Muscle layer of colon (tissue), 2 donors: Measurements from ENCODE around the gene SMG6.

ENCODE experiments used
- H3K27ac ChIP-seq: one replicate; pipeline ENCODE4 v1.7.0; 2013; ENCODE audit warnings: low read depth, mild to moderate bottlenecking, low read length, moderate library complexity
- H3K27me3 ChIP-seq, 2 donors: one replicate each; pipeline ENCODE4 v1.7.0; 2013; ENCODE audit warnings: low read length in 2 of 2, mild to moderate bottlenecking in 2 of 2; ENCODE audit not compliant: insufficient read depth in 2 of 2, control insufficient read depth in 1 of 2
- H3K36me3 ChIP-seq: one replicate; pipeline ENCODE4 v1.7.0; 2013; ENCODE audit warnings: mild to moderate bottlenecking, low read length; ENCODE audit not compliant: insufficient read depth
- H3K4me1 ChIP-seq: one replicate; pipeline ENCODE4 v1.7.0; 2013; ENCODE audit warnings: mild to moderate bottlenecking, low read length; ENCODE audit not compliant: insufficient read depth
- H3K4me3 ChIP-seq, 2 donors: one replicate each; pipeline ENCODE4 v1.7.0; 2013; ENCODE audit warnings: low read length in 2 of 2, low read depth in 1 of 2, mild to moderate bottlenecking in 1 of 2, moderate library complexity in 1 of 2
- H3K9ac ChIP-seq: one replicate; pipeline ENCODE4 v1.7.0; 2013; ENCODE audit warnings: low read length
- H3K9me3 ChIP-seq: one replicate; pipeline ENCODE4 v1.7.0; 2013; ENCODE audit warnings: mild to moderate bottlenecking, low read length
- donor health status: abdominal sarcoma.
- donor health status: Adenocarcinoma of cecum.

Gene SMG6

GRCh38 chr17:2299136-2299535, 4.4 kb downstream of the SMG6 start:
- peaks cover 18% of the 10 kb centered on the region for H3K4me1 ChIP-seq
- H3K9ac ChIP-seq = no peak overlapping the region
- H3K36me3 ChIP-seq = peaks cover 56% of the 10 kb centered on the region
- no peak overlapping the region for H3K27ac ChIP-seq
- H3K9me3 ChIP-seq = no peaks in the 10 kb centered on the region
- no peaks in the 10 kb centered on the region for H3K27me3 ChIP-seq
- no peak overlapping the region for H3K4me3 ChIP-seq

- Histone ChIP-seq H3K4me3 (no peak overlapping the region), H3K9ac (no peak overlapping the region), H3K36me3 (peaks cover 71% of the 10 kb centered on the region), H3K4me1 (peaks cover 10% of the 10 kb centered on the region), H3K27ac (no peak overlapping the region), H3K27me3 (no peaks in the 10 kb centered on the region), H3K9me3 (no peaks in the 10 kb centered on the region)
Observed at GRCh38 chr17:2297023-2297422, 6.6 kb downstream of the SMG6 start.

GRCh38 chr17:2295575-2295974, 8.0 kb downstream of the SMG6 start:
- H3K36me3 ChIP-seq = peaks cover 81% of the 10 kb centered on the region
- no peaks in the 10 kb centered on the region for H3K4me1 ChIP-seq
- H3K4me3 ChIP-seq = no peak overlapping the region
- no peaks in the 10 kb centered on the region for H3K9me3 ChIP-seq
- H3K27me3 ChIP-seq = no peaks in the 10 kb centered on the region
- no peak overlapping the region for H3K27ac ChIP-seq
- H3K9ac ChIP-seq = no peak overlapping the region

- Histone ChIP-seq H3K4me1 (no peaks in the 10 kb centered on the region), H3K9ac (no peak overlapping the region), H3K9me3 (no peaks in the 10 kb centered on the region), H3K27ac (no peak overlapping the region), H3K36me3 (peaks cover 66% of the 10 kb centered on the region), H3K27me3 (no peaks in the 10 kb centered on the region), H3K4me3 (no peak overlapping the region)
Observed at GRCh38 chr17:2292100-2292499, 11.5 kb downstream of the SMG6 start.

GRCh38 chr17:2289878-2290478, 13.6 kb downstream of the SMG6 start:
- no peaks in the 10 kb centered on the region for H3K9me3 ChIP-seq
- no peaks in the 10 kb centered on the region for H3K27me3 ChIP-seq
- no peak overlapping the region for H3K4me3 ChIP-seq
- H3K9ac ChIP-seq = no peak overlapping the region
- no peak overlapping the region for H3K27ac ChIP-seq
- H3K4me1 ChIP-seq = no peaks in the 10 kb centered on the region
- H3K36me3 ChIP-seq = peaks cover 54% of the 10 kb centered on the region

GRCh38 chr17:2283302-2283701, 20.3 kb downstream of the SMG6 start:
- Histone ChIP-seq H3K9ac (no peak overlapping the region), H3K4me1 (peaks cover 4% of the 10 kb centered on the region), H3K4me3 (no peak overlapping the region), H3K27me3 (no peaks in the 10 kb centered on the region), H3K36me3 (peaks cover 64% of the 10 kb centered on the region), H3K9me3 (no peaks in the 10 kb centered on the region), H3K27ac (no peak overlapping the region)

GRCh38 chr17:2282297-2282873, 21.2 kb downstream of the SMG6 start:
- H3K4me1 ChIP-seq = peaks cover 4% of the 10 kb centered on the region
- no peaks in the 10 kb centered on the region for H3K27me3 ChIP-seq
- H3K4me3 ChIP-seq = no peak overlapping the region
- H3K36me3 ChIP-seq = peaks cover 60% of the 10 kb centered on the region
- no peak overlapping the region for H3K9ac ChIP-seq
- H3K9me3 ChIP-seq = no peaks in the 10 kb centered on the region
- no peak overlapping the region for H3K27ac ChIP-seq

GRCh38 chr17:2279707-2280106, 23.9 kb downstream of the SMG6 start:
- H3K9me3 ChIP-seq = no peaks in the 10 kb centered on the region
- H3K4me3 ChIP-seq = no peak overlapping the region
- H3K27ac ChIP-seq = no peak overlapping the region
- no peak overlapping the region for H3K9ac ChIP-seq
- no peaks in the 10 kb centered on the region for H3K27me3 ChIP-seq
- H3K36me3 ChIP-seq = peaks cover 48% of the 10 kb centered on the region
- peaks cover 4% of the 10 kb centered on the region for H3K4me1 ChIP-seq

GRCh38 chr17:2277429-2278170, 26.0 kb downstream of the SMG6 start:
- Histone ChIP-seq H3K36me3 (peaks cover 44% of the 10 kb centered on the region), H3K9me3 (no peaks in the 10 kb centered on the region), H3K27me3 (no peaks in the 10 kb centered on the region), H3K4me3 (no peak overlapping the region), H3K9ac (no peak overlapping the region), H3K4me1 (peaks cover 4% of the 10 kb centered on the region), H3K27ac (no peak overlapping the region)

GRCh38 chr17:2275722-2276121, 27.9 kb downstream of the SMG6 start:
- Histone ChIP-seq H3K4me1 (no peaks in the 10 kb centered on the region), H3K36me3 (peaks cover 30% of the 10 kb centered on the region), H3K9ac (no peak overlapping the region), H3K27ac (no peak overlapping the region), H3K4me3 (no peak overlapping the region), H3K27me3 (no peaks in the 10 kb centered on the region), H3K9me3 (no peaks in the 10 kb centered on the region)

GRCh38 chr17:2274414-2274813, 29.2 kb downstream of the SMG6 start:
- H3K27me3 ChIP-seq = no peaks in the 10 kb centered on the region
- H3K4me3 ChIP-seq = no peak overlapping the region
- no peak overlapping the region for H3K27ac ChIP-seq
- no peak overlapping the region for H3K9ac ChIP-seq
- no peaks in the 10 kb centered on the region for H3K4me1 ChIP-seq
- peaks cover 34% of the 10 kb centered on the region for H3K36me3 ChIP-seq
- no peaks in the 10 kb centered on the region for H3K9me3 ChIP-seq
